HG03064 (cell line): ENCODE data around the gene TRIM72.
"Not testable (repeated sequence)": the region's sequence is repeated elsewhere in the genome, so short reads cannot be mapped to it uniquely, and the experiment has no call there.

Source experiments
- ATAC-seq: cut with Tn5 transposase; IDR thresholded peaks from one replicate; pipeline ENCODE4 v1.9.1; 2021; ENCODE audit warnings: low read depth; ENCODE audit not compliant: unreplicated experiment

The TRIM72 gene

GRCh38 chr16:31213877-31214707, at the start of gene TRIM72:
TRIM72 (plus strand) TSS chr16:31214119; CDS start chr16:31214739, 620 bp downstream.
- ATAC-seq: no peak

- no peak for ATAC-seq
These were observed 46.6 kb upstream of the TRIM72 start for GRCh38 chr16:31167315-31167714.

- ATAC-seq: no peak
These were observed 45.1 kb upstream of the TRIM72 start for GRCh38 chr16:31168848-31169247.

GRCh38 chr16:31170048-31170447, 43.9 kb upstream of the TRIM72 start:
- ATAC-seq: not testable (repeated sequence)

- no peak for ATAC-seq
These were observed 36.8 kb upstream of the TRIM72 start for GRCh38 chr16:31177136-31177535.

GRCh38 chr16:31179219-31179746, 34.6 kb upstream of the TRIM72 start:
- ATAC-seq: peak; percentile 3

- peak; percentile 45 for ATAC-seq
These were observed 34.0 kb upstream of the TRIM72 start, which contains the start of gene FUS for GRCh38 chr16:31179747-31180459. FUS (plus strand) TSS chr16:31180139; CDS start chr16:31180215, 76 bp downstream.

- ATAC-seq: no peak
These were observed 32.7 kb upstream of the TRIM72 start for GRCh38 chr16:31181102-31181830.

- ATAC-seq: no peak
These were observed 31.5 kb upstream of the TRIM72 start for GRCh38 chr16:31182391-31182790.

- ATAC-seq: no peak
These were observed 30.2 kb upstream of the TRIM72 start for GRCh38 chr16:31183432-31184428.

- no peak for ATAC-seq
These were observed 29.0 kb upstream of the TRIM72 start for GRCh38 chr16:31184888-31185287.

GRCh38 chr16:31185339-31185738, 28.6 kb upstream of the TRIM72 start:
- no peak for ATAC-seq

GRCh38 chr16:31186176-31186575, 27.7 kb upstream of the TRIM72 start:
- ATAC-seq: no peak

- no peak for ATAC-seq
These were observed 26.8 kb upstream of the TRIM72 start for GRCh38 chr16:31186930-31187807.

GRCh38 chr16:31187808-31188189, 26.1 kb upstream of the TRIM72 start:
- no peak for ATAC-seq

GRCh38 chr16:31188450-31189411, 25.2 kb upstream of the TRIM72 start:
- no peak for ATAC-seq

GRCh38 chr16:31189412-31189778, 24.5 kb upstream of the TRIM72 start:
- ATAC-seq: no peak

- no peak for ATAC-seq
These were observed 23.9 kb upstream of the TRIM72 start for GRCh38 chr16:31190061-31190460.
